HL-60 (cell line): ENCODE results near the gene TMEM235.

Source experiments
- GABPA ChIP-seq: IDR thresholded peaks from 2 replicates; pipeline ENCODE4 v1.6.1; 2012; ENCODE audit warnings: low read depth
- POLR2AphosphoS5 ChIP-seq: IDR thresholded peaks from 2 replicates; pipeline ENCODE4 v1.6.1; 2012; ENCODE audit warnings: low read depth
- TF ChIP-seq, protein P1 (sequence below): IDR thresholded peaks from one replicate; pipeline ENCODE4 v1.5.1; 2011; ENCODE audit warnings: low read length, control low read depth, inconsistent platforms; ENCODE audit not compliant: insufficient read depth
- TF ChIP-seq, protein P2 (sequence below): IDR thresholded peaks from 2 replicates; pipeline ENCODE4 v1.6.1; 2012; ENCODE audit warnings: low read depth; ENCODE audit not compliant: insufficient replicate concordance

DNA sequence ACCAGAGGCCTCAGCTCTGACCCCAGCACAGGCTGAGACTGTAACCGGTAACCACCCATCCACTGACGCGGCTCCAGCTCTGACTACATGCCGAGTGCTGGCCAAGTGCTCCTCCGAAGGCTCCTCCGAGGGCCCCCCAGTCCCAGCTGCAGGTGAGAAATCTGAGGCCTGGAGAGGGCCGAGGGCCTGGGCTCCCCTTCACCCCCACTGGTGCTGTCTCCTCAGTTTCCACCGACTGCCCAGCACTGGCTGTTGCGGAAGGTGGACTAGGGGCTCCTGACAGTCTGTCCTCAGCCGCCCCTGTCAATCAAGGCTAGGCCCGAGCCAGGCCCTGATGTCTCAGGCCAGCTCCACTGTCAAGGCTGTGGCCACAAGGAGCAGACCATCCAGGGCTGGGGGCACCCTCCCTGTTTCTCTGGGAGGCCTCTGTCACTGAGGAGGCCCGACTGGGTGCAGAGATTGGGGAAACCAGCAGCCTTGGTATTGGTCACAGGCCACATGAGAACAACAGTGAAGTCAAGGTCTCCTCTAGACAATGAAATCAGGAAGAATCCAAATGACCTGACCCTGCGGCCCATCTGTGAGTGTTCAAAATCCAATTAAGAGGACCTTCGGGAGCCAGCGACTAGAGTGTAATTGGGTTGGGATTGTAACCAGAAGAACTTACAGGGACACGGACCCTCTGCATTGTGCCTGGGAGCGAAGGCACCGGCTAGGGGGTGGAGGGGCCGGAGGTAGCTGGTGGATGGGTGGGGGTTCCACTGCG lies 5.1 kb downstream of the TMEM235 start:
- TF ChIP-seq, protein P1, sequence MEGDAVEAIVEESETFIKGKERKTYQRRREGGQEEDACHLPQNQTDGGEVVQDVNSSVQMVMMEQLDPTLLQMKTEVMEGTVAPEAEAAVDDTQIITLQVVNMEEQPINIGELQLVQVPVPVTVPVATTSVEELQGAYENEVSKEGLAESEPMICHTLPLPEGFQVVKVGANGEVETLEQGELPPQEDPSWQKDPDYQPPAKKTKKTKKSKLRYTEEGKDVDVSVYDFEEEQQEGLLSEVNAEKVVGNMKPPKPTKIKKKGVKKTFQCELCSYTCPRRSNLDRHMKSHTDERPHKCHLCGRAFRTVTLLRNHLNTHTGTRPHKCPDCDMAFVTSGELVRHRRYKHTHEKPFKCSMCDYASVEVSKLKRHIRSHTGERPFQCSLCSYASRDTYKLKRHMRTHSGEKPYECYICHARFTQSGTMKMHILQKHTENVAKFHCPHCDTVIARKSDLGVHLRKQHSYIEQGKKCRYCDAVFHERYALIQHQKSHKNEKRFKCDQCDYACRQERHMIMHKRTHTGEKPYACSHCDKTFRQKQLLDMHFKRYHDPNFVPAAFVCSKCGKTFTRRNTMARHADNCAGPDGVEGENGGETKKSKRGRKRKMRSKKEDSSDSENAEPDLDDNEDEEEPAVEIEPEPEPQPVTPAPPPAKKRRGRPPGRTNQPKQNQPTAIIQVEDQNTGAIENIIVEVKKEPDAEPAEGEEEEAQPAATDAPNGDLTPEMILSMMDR = no peak
- TF ChIP-seq POLR2AphosphoS5 = no peak
- no peak for TF ChIP-seq GABPA
- TF ChIP-seq, protein P2, sequence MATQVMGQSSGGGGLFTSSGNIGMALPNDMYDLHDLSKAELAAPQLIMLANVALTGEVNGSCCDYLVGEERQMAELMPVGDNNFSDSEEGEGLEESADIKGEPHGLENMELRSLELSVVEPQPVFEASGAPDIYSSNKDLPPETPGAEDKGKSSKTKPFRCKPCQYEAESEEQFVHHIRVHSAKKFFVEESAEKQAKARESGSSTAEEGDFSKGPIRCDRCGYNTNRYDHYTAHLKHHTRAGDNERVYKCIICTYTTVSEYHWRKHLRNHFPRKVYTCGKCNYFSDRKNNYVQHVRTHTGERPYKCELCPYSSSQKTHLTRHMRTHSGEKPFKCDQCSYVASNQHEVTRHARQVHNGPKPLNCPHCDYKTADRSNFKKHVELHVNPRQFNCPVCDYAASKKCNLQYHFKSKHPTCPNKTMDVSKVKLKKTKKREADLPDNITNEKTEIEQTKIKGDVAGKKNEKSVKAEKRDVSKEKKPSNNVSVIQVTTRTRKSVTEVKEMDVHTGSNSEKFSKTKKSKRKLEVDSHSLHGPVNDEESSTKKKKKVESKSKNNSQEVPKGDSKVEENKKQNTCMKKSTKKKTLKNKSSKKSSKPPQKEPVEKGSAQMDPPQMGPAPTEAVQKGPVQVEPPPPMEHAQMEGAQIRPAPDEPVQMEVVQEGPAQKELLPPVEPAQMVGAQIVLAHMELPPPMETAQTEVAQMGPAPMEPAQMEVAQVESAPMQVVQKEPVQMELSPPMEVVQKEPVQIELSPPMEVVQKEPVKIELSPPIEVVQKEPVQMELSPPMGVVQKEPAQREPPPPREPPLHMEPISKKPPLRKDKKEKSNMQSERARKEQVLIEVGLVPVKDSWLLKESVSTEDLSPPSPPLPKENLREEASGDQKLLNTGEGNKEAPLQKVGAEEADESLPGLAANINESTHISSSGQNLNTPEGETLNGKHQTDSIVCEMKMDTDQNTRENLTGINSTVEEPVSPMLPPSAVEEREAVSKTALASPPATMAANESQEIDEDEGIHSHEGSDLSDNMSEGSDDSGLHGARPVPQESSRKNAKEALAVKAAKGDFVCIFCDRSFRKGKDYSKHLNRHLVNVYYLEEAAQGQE = no peak
